IPS DF 19.7 (cell line): Measurements from ENCODE around the gene TGM1.

Experiments used
- DNase-seq: peaks from one replicate; pipeline ENCODE4 v3.0.0-alpha.2; 2013; ENCODE audit warnings: low read depth, low spot score

Gene TGM1

GRCh38 chr14:24262821-24263733 is at the start of gene TGM1:
TGM1 (minus strand) TSS chr14:24263177; CDS start chr14:24262352, 825 bp downstream.
- DNase-seq = no peak

- no peak for DNase-seq
These were observed 49.0 kb upstream of the TGM1 start for GRCh38 chr14:24311837-24312615.

GRCh38 chr14:24310646-24311604 is 47.9 kb upstream of the TGM1 start, which contains the start of gene LTB4R:
LTB4R (plus strand) TSS chr14:24311502; CDS start chr14:24315652, 4,150 bp downstream.
- DNase-seq = no peak

- DNase-seq = no peak
These were observed 47.3 kb upstream of the TGM1 start for GRCh38 chr14:24310265-24310645.

- DNase-seq = no peak
These were observed 46.7 kb upstream of the TGM1 start, which contains the start of gene LTB4R2 for GRCh38 chr14:24309538-24310264. LTB4R2 (plus strand) TSS chr14:24310140; CDS start chr14:24310665, 525 bp downstream.

GRCh38 chr14:24308342-24309124 is 45.6 kb upstream of the TGM1 start:
- DNase-seq = no peak

- no peak for DNase-seq
These were observed 44.8 kb upstream of the TGM1 start, which contains the start of gene CIDEB for GRCh38 chr14:24307575-24308341. CIDEB (minus strand) TSS chr14:24307977; CDS start chr14:24307858, 119 bp downstream.

GRCh38 chr14:24307156-24307574 is 44.2 kb upstream of the TGM1 start:
- DNase-seq = no peak

GRCh38 chr14:24304019-24304387 is 41.0 kb upstream of the TGM1 start:
- no peak for DNase-seq

GRCh38 chr14:24300326-24300980 is 37.5 kb upstream of the TGM1 start:
- DNase-seq = no peak

GRCh38 chr14:24299255-24300191 is 36.5 kb upstream of the TGM1 start, which contains the start of the genes DHRS1 and NOP9:
DHRS1 (minus strand) TSS chr14:24299780; CDS start chr14:24299106, 674 bp downstream.
NOP9 (plus strand) TSS chr14:24299850; CDS start chr14:24299955, 105 bp downstream.
- DNase-seq = no peak

- DNase-seq = no peak
These were observed 35.9 kb upstream of the TGM1 start for GRCh38 chr14:24298892-24299254.

- DNase-seq = no peak
These were observed 34.4 kb upstream of the TGM1 start for GRCh38 chr14:24297190-24297964.

GRCh38 chr14:24296341-24297157 is 33.6 kb upstream of the TGM1 start:
- no peak for DNase-seq

GRCh38 chr14:24293525-24293924 is 30.5 kb upstream of the TGM1 start:
- no peak for DNase-seq
